ENCODE measurements around the gene TPRKB. TPM values are rescaled to one million over a fixed set of nuclear protein-coding genes. Genes with fewer than 3 reads are reported as not detected.
"Not testable (repeated sequence)": the region's sequence is repeated elsewhere in the genome, so short reads cannot be mapped to it uniquely, and the experiment has no call there.

TPRKB gene
- total RNA-seq, 6 experiments from 2014 or later = 17.6 to 26.3 (median 22.8) TPM

- Mint-ChIP-seq H3K27me3 (ENCODE audit: insufficient read depth) (peaks cover 26% of the 10 kb centered on the region), H3K4me1 (ENCODE audit: low read depth) (no peaks in the 10 kb centered on the region), H3K4me3 (no peak overlapping the region), H3K36me3 (ENCODE audit: low read depth) (no peaks in the 10 kb centered on the region), H3K27ac (no peak overlapping the region), H3K9me3 (peaks cover 22% of the 10 kb centered on the region)
- no peak for TF ChIP-seq CTCF (IDR thresholded peaks at IDR 0.05)
- no peak for DNase-seq
These were observed 39.5 kb downstream of the TPRKB start for GRCh38 chr2:73697606-73698005.

- not testable (repeated sequence) for H3K36me3 Mint-ChIP-seq (ENCODE audit: low read depth); H3K4me3 Mint-ChIP-seq; H3K27ac Mint-ChIP-seq; H3K4me1 Mint-ChIP-seq (ENCODE audit: low read depth); DNase-seq
- Mint-ChIP-seq H3K27me3 (ENCODE audit: insufficient read depth) (peaks cover 20% of the 10 kb centered on the region), H3K9me3 (peaks cover 22% of the 10 kb centered on the region)
These were observed 40.2 kb downstream of the TPRKB start for GRCh38 chr2:73696985-73697384.

GRCh38 chr2:73696521-73696920 lies 40.6 kb downstream of the TPRKB start:
- not testable (repeated sequence) for H3K36me3 Mint-ChIP-seq (ENCODE audit: low read depth); H3K4me1 Mint-ChIP-seq (ENCODE audit: low read depth); H3K4me3 Mint-ChIP-seq; H3K27ac Mint-ChIP-seq; DNase-seq
- H3K27me3 Mint-ChIP-seq (ENCODE audit: insufficient read depth) = peaks cover 18% of the 10 kb centered on the region
- peaks cover 22% of the 10 kb centered on the region for H3K9me3 Mint-ChIP-seq

- H3K4me1 Mint-ChIP-seq (ENCODE audit: low read depth); H3K27ac Mint-ChIP-seq; H3K36me3 Mint-ChIP-seq (ENCODE audit: low read depth); H3K9me3 Mint-ChIP-seq; H3K4me3 Mint-ChIP-seq: not testable (repeated sequence)
- H3K27me3 Mint-ChIP-seq (ENCODE audit: insufficient read depth) = peaks cover 11% of the 10 kb centered on the region
- peak; percentile 81 for TF ChIP-seq CTCF (IDR thresholded peaks at IDR 0.05)
- peak; percentile 10 for DNase-seq
These were observed 46.6 kb downstream of the TPRKB start for GRCh38 chr2:73690372-73691088.

GRCh38 chr2:73688494-73688893 lies 48.7 kb downstream of the TPRKB start:
- H3K27ac Mint-ChIP-seq; DNase-seq; H3K27me3 Mint-ChIP-seq (ENCODE audit: insufficient read depth); H3K4me1 Mint-ChIP-seq (ENCODE audit: low read depth); H3K36me3 Mint-ChIP-seq (ENCODE audit: low read depth); H3K9me3 Mint-ChIP-seq; H3K4me3 Mint-ChIP-seq: not testable (repeated sequence)

GRCh38 chr2:73685764-73686438 lies 51.2 kb downstream of the TPRKB start:
- no peak for TF ChIP-seq CTCF (IDR thresholded peaks at IDR 0.05)
- Mint-ChIP-seq H3K27ac (no peak overlapping the region), H3K9me3 (no peaks in the 10 kb centered on the region), H3K27me3 (ENCODE audit: insufficient read depth) (peaks cover 7% of the 10 kb centered on the region), H3K4me1 (ENCODE audit: low read depth) (0 out of 2 replicates have a peak, but pooled peaks cover 6% of the 10 kb centered on the region), H3K4me3 (no peak overlapping the region), H3K36me3 (ENCODE audit: low read depth) (no peaks in the 10 kb centered on the region)
- peak; percentile 7 for DNase-seq

GRCh38 chr2:73684905-73685304 lies 52.2 kb downstream of the TPRKB start:
- H3K4me3 Mint-ChIP-seq; DNase-seq; H3K36me3 Mint-ChIP-seq (ENCODE audit: low read depth); H3K27me3 Mint-ChIP-seq (ENCODE audit: insufficient read depth); H3K9me3 Mint-ChIP-seq; H3K27ac Mint-ChIP-seq; H3K4me1 Mint-ChIP-seq (ENCODE audit: low read depth): not testable (repeated sequence)
- peak; percentile 54 for TF ChIP-seq CTCF (IDR thresholded peaks at IDR 0.05)

GRCh38 chr2:73684325-73684724 lies 52.8 kb downstream of the TPRKB start:
- H3K27me3 Mint-ChIP-seq (ENCODE audit: insufficient read depth); H3K27ac Mint-ChIP-seq; H3K36me3 Mint-ChIP-seq (ENCODE audit: low read depth); H3K4me1 Mint-ChIP-seq (ENCODE audit: low read depth); DNase-seq; H3K9me3 Mint-ChIP-seq; H3K4me3 Mint-ChIP-seq: not testable (repeated sequence)

Measured in HFFc6 (cell line).